ENCODE data around the gene FBXL7. TPM values are rescaled to one million over a fixed set of nuclear protein-coding genes. Genes with fewer than 3 reads are reported as not detected.

The FBXL7 gene
- total RNA-seq, 1 donor from 2014 or later = not detected

- intact Hi-C loops (cut with micrococcal nuclease) = no loop called here
Measured at GRCh38 chr5:15655683-15656082, 155.7 kb downstream of the FBXL7 start.

GRCh38 chr5:15664961-15665360 lies 165.0 kb downstream of the FBXL7 start:
- intact Hi-C loops (cut with micrococcal nuclease) = no loop called here

GRCh38 chr5:15669826-15670225 lies 169.8 kb downstream of the FBXL7 start:
- intact Hi-C loops (cut with micrococcal nuclease) = no loop called here

DNA sequence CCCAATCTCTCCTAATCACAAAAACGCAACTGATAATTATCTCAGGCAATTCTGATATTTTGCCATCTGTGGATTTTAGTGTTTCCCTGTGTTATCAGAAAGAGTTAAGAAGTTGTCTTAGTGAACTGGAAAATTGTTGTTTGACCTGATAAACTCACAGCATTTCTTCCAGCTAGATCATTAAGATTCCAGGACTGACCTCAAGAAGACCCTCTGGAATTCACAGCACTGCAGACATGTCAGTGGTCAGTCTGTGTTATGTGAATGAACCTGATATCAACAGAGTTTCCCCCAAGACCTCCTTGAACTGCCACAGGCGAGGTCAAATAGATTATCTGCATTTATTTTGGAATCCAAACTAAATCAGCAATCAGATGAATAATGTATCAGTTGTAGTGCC lies 174.7 kb downstream of the FBXL7 start:
- intact Hi-C loops (cut with micrococcal nuclease) = no loop called here

DNA sequence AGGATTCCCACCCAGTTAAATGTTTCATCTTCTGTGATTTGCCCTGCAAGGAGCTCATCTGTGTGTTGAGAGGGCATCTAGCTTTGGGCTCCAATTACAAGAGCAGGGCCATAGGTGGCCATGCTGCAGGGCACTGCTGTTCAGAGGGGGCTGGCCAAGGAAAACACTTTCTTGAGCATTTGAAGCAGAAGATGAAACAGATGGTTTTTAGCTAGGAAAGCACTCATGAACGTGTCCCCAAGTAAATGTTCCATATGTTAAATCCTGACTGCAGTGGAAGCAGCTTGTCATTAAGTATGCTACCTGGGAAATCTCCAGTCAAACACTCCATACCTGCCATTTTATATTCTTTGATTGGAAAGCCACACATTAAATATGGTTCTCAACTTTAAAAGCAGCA lies 176.6 kb downstream of the FBXL7 start:
- intact Hi-C loops (cut with micrococcal nuclease) = no loop called here

DNA sequence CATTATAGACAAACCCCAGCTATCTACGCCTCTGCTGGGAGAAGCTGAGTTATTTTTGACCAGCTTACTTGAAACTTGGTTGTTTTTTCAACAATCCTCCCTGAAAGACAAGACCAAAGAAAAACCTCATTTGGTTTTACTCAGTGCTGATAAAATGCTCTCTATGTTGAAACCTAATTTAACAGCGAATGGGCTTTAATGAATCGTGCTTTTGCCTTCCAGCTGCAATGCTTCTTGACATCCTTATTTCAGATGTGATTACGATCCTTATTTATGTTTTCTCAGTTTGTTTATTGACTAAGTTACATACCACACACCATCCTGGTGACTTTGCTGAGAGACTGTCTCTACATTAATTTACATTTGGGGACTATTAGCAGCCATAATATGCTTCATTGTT lies 179.2 kb downstream of the FBXL7 start:
- intact Hi-C loops (cut with micrococcal nuclease) = no loop called here

DNA sequence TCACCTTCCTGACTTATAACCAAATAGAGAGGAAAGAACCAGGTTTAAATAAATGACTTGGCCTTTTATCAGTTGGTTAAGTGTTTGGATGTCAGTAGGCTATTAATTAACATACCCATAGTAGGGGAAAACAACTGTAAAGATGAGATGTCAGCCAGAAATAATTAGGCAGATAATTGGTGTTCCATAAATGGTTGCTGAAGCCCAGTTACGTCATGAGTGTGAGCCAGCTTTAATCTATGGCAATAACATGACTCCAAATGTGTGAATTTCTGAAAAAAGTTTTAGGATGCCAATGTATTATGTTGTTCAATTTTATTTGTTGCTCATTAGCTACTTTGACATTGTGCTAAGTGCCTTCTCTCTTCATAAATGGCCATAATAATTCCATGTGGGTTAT lies 180.5 kb downstream of the FBXL7 start:
- intact Hi-C loops (cut with micrococcal nuclease) = no loop called here

GRCh38 chr5:15682122-15682521 lies 182.1 kb downstream of the FBXL7 start:
- intact Hi-C loops (cut with micrococcal nuclease) = no loop called here

- intact Hi-C loops (cut with micrococcal nuclease) = no loop called here
Measured at GRCh38 chr5:15682566-15682965, 182.6 kb downstream of the FBXL7 start.

- intact Hi-C loops (cut with micrococcal nuclease) = no loop called here
Measured at GRCh38 chr5:15683332-15683731, 183.4 kb downstream of the FBXL7 start.

DNA sequence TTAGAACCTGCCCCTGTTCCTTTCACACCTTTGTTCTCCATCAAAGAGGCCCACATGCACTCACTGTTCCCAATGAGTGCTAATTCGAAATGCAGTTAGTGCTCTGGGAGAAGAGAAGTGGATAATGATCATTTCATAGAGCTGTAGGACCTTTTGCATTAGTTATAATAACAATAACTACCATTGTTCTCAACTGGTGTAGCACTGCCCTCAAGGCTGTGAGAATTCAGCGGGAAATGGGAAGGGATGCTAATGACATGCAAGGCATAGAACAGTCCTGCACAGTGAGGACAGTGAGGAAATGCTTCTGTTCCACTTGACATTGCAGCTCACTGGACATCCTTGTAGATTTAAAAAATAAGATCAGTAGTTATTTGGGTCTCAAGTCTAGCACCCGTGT lies 187.4 kb downstream of the FBXL7 start:
- intact Hi-C loops (cut with micrococcal nuclease) = no loop called here

DNA sequence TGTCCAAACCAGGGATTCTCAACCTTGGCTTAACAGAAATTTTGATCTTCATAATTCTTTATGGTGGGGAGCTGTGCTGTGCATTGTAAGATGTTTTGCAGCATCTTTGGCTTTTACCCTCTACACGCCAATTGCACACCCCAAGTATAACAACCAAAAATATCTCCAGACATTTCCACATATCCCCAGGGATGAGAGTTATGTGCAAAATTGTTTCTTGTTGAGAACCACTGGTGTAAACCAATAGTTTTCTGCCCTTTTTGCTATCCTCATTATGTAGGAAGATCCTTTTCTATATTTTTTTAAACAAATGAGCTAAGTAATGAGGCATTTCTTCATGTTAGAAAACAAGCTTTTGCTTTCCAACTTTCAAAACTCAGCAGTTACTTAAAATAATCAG lies 189.9 kb downstream of the FBXL7 start:
- intact Hi-C loops (cut with micrococcal nuclease) = no loop called here

GRCh38 chr5:15690611-15691010 lies 190.6 kb downstream of the FBXL7 start:
- intact Hi-C loops (cut with micrococcal nuclease) = no loop called here

DNA sequence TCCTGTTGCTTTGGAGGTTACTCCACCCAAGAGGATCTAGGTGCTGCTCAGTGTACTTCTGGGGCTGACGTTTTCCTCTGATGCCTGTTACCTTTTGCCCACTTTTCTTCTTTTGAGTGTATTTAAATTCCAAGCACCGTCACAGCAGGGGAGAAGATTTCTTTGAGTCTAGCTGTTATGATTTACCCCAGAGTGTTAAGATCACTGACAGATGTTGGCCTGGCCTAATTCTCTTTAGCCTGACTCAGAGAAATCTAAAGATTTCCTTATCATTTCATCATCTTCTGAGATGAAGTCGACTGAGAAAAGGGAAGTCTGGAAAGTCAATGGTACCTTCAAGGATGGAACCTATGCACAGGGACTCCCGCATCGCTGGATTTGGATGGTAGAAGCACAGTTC lies 191.5 kb downstream of the FBXL7 start:
- intact Hi-C loops (cut with micrococcal nuclease) = no loop called here

GRCh38 chr5:15692706-15693381 lies 192.9 kb downstream of the FBXL7 start:
- intact Hi-C loops (cut with micrococcal nuclease) = no loop called here

DNA sequence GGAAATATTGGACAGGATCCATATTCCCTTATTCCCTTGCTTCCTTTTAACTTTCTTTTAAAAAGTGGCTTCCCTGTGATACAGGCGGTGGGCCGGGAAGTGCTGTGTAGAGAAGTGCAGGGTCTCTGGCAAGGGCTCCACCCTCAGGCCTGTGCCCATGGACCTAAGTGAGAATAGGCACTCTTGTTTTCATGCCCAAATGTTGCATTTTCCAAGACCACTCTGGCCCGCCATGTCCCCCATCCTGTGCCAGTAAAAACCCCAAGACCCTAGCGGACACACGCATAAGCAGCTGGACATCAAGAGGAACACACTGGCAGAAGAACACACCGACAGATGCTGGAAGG lies 193.4 kb downstream of the FBXL7 start:
- intact Hi-C loops (cut with micrococcal nuclease) = no loop called here

DNA sequence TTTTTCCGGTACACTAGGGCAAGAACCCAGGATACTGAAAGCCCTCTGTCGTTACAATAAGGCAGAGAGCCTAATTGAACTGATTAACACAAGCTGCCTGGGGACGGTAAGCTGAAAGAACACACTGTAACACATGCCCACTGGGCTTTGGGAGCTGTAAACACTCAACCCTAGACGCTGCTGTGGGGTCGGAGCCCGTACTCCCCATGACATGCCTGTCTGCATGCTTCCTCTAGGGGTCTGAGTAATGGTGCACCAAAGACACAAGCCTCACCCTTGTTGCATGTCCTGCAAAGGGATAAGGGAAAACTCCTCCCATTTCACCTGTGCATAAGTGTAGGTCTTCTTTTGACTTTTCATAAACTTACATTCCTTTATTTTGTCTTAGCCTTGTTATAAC lies 194.0 kb downstream of the FBXL7 start:
- intact Hi-C loops (cut with micrococcal nuclease) = no loop called here

GRCh38 chr5:15694696-15695214 lies 194.8 kb downstream of the FBXL7 start:
- intact Hi-C loops (cut with micrococcal nuclease) = no loop called here

- intact Hi-C loops (cut with micrococcal nuclease) = no loop called here
Measured at GRCh38 chr5:15695215-15695731, 195.3 kb downstream of the FBXL7 start.

DNA sequence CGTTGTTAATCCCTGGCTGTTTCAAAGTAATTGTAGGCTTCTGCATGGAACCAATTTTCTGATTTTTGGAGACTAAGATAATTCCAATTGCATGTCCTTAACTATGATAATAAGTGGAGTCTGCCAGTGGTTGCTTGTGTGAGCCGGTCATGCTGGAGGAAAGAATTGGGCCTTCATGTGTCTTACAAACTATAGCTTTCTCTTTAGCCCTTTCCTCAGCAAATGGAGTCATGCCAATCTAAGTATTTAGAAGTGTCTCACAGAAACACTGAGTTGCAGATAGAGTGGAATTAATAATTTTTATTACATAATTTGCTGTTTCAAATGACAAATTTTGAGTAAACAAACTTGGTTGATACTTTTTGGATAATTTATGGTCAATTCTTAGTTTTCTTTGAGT lies 200.4 kb downstream of the FBXL7 start:
- intact Hi-C loops (cut with micrococcal nuclease) = no loop called here

GRCh38 chr5:15702102-15702501 lies 202.1 kb downstream of the FBXL7 start:
- intact Hi-C loops (cut with micrococcal nuclease) = no loop called here

DNA sequence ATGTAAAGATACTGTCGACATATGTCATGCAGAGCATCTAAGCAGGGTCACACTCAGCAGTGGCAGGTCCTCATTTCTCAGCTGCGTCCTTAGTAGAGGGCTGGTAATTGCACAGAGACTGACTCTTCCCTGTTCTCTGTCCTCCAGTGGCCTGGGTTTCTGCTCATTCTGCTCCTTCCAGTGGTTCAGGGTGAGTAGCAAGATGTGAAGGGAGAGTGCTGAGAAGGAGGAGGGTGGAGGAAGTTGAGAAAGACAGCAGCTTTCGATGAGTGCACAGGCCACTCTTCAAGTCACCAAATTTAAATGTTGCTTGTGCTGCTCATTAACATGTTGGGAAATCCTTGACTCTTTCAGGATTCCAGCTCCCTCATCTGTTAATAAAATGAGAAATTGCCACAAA lies 203.9 kb downstream of the FBXL7 start:
- intact Hi-C loops (cut with micrococcal nuclease) = no loop called here

- intact Hi-C loops (cut with micrococcal nuclease) = no loop called here
Measured at GRCh38 chr5:15704397-15704947, 204.5 kb downstream of the FBXL7 start.
